GM18507 (cell line): ENCODE measurements around the gene SLX9.

Experiments used
- DNase-seq: peaks from one replicate; pipeline ENCODE4 v3.0.0; 2011; ENCODE audit warnings: low read depth; ENCODE audit not compliant: insufficient read length; ENCODE audit errors: extremely low spot score
- FAIRE-seq: peaks from 2 replicates; lab custom pipeline; 2011; peaks lifted over from hg19 to GRCh38; lab: Jason Lieb, UNC

SLX9 gene

DNA sequence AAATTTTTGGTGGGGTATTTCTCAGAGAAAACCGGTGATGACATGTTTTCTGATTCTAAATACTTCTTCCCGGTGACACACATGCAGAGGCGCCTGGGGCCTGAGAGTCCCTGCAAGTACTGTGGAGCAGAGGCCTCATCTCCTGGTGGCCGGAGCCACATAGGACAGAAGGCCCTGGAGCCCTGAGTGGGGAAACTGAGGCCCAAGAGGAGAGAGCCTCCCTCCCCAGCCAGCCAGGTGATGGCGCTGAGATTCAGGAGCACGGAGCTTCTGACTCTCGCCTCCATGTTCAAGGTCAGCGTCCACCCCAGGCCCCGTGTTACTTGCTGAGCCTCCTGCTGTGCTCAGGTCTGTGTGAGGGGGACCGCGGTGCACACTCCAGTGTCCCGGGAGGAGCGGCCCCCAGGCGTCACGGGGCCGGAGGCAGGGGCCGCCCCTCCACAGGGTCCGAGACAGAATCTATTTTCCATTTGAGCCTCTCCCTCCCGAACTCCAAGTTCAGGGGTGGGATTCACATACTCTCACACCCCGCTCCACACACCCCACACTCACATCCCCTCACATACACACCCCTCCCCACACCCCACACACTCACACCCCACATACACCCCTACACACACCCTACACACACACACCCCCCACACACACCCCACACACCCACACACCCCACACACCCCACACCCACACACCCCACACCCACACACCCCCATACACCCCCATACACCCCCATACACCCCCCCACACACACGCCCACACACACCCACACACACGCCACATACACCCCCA lies 43.8 kb downstream of the SLX9 start:
- DNase-seq = no peak
- FAIRE-seq = no peak

- FAIRE-seq = no peak
- no peak for DNase-seq
Measured at GRCh38 chr21:44984428-44984791, 44.6 kb downstream of the SLX9 start.

DNA sequence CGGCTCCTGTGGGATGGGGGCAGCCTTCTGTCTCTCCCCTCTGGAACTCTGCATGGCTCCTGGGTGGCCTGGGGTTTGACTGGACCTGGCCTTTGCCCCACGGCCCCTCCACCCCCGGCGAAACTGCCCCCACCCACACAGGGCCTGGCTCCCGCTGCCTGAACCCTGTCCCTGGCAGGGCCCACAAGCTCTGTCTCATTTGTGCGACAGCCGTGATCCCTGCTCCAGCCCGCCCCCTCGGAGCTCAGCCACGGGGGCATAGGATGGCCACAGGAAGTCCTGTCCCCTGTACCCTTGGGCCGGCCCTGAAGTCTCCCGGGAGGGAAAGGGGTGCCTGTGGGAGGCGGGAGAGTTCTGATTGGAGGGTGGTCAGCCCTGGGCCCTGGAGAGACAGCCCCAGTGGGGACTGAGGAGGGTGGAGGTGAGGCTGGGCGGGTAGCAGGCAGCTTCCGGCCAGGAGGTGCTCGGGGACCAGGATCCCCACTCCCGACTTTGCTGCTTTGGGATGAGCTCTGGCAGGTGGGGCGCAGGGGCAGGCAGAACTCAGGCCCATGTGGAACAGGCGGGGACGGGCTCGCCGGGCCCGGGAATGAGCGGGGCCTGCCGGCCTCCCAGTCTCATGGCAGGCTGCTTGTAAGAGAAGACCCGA lies 45.1 kb downstream of the SLX9 start:
- DNase-seq = no peak
- no peak for FAIRE-seq

- DNase-seq (no peak), FAIRE-seq (no peak)
Measured at GRCh38 chr21:44985441-44986401, 45.9 kb downstream of the SLX9 start.

- FAIRE-seq = no peak
Measured at GRCh38 chr21:44986471-44987291, 46.9 kb downstream of the SLX9 start.

GRCh38 chr21:44987301-44987885 lies 47.6 kb downstream of the SLX9 start:
- no peak for DNase-seq
- FAIRE-seq = no peak

More at GRCh38 chr21:44986471-44987291, 46.9 kb downstream of the SLX9 start:
- no peak for DNase-seq

- no peak for FAIRE-seq
- DNase-seq = no peak
Measured at GRCh38 chr21:44987886-44988606, 48.2 kb downstream of the SLX9 start.

DNA sequence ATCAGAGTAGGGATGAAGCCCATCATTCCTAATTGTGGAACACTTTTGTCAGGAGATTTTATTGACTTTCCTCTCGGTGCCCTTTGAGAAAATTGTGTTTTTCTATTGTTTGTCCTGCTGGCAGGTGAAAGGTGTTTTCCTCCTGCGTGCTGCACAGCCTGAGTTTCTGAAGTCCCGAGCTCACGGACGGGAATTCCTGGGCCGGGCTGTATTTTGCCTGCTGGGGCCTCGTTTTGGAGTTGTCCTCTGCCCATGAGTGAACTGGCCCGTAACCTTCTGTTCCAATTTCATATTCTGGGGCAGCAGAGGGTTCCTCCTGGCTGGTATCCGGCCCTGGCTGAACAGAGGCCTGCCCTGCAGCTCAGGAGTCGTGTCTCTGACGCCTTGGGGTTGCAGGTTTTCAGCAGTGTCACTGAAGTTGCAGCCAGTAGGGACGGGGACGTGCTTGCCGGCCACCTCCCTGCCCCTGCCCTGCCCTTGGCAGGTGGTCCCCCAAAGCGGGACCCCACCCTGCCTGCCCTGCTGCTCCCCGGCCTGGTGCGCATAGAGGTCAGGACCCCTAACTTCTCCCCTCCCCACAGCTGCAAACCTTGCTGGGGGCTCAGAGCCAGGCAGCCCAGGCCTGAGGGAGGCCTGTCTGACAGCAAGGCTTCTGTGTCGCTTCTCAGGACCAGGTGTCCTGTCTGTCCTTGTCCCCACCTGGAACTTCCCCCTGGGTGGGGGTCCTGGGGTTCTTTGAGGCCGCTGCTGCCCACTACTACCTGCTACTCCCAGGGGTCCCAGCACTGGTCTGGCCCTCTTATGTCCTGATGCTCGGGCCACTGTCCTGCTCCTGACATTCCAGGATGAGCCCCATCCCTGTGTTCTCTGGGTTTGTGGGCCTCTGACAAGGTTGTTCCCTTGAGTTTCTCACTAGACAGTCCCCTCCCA lies 49.0 kb downstream of the SLX9 start:
- FAIRE-seq (no peak), DNase-seq (no peak)

DNA sequence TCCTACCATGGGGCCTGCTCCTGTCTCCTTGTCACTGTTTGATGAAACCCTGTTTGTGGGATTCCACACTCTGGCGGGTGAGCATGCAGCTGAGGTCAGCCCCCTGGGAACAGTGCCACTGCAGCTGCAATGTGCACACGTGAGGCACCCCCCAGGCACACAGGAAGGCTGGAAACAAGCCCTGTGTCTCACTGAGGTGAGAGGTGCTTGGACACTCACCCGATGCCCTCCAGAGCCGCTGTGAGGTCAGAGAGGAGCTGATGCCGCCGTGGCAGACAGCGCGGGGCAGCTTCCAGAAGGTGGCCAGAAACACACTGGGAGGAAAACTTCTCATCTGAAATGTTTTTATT lies 49.7 kb downstream of the SLX9 start:
- no peak for FAIRE-seq
- DNase-seq = no peak

GRCh38 chr21:44989943-44990780 lies 50.3 kb downstream of the SLX9 start:
- FAIRE-seq = no peak
- no peak for DNase-seq

GRCh38 chr21:44990921-44991320 lies 51.1 kb downstream of the SLX9 start:
- FAIRE-seq = no peak
- no peak for DNase-seq

DNA sequence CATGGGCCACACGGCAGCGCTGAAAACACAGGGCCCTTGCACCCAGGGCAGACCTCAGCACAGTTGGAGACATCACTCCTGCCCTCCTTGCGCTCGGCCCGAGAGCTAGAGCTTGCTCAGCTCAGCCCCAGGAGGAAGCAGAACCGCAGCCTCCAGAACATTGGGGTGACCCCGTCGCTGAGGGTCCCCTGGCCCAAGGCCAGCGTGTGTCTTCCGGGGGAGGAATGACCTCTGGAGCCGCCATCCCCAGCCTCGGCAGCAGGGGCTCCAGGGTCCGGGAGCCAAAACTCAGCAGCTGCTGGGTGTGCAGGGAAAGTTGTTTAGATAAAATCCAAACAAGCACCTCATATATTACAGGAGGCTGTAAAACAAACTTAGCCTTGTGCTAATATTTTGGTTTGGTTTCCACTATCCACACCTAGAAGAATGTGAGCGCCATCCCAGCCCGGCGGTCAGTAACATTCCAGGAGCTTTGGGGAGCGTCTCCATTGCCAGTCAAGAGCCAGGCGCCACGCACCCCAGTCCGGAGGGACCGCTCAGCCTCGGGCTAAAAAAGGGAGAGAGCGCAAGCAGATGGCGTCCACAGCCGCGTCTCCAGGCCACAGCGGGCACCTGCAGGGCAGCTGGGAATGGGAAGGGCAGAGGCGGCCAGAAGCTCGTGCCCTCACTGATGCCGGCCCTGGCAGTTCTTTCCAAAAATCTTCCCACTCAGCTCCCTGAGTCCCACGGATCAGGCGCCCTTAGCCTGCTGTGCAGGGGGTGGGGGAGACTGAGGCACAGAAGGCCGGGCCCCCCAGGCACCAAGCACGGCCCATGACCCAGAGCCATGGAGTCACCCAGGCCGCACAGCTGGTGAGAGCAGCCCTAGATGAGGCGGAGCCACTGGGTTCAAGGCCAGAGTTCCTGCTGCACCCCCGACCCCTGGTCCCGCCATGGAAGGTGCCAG lies 52.0 kb downstream of the SLX9 start:
- FAIRE-seq (no peak), DNase-seq (no peak)

GRCh38 chr21:44992608-44993031 lies 52.8 kb downstream of the SLX9 start:
- DNase-seq = no peak
- no peak for FAIRE-seq

- FAIRE-seq (no peak), DNase-seq (no peak)
Measured at GRCh38 chr21:44993321-44994046, 53.7 kb downstream of the SLX9 start.
